GM12891 (cell line): ENCODE results near the gene TIMP3.

ENCODE experiments used
- DNase-seq: peaks from one replicate; pipeline ENCODE4 v3.0.0; 2011; ENCODE audit warnings: low spot score; ENCODE audit not compliant: insufficient read length
- FAIRE-seq: peaks from 2 replicates; lab custom pipeline; 2011; peaks lifted over from hg19 to GRCh38; lab: Jason Lieb, UNC
- PAX5 ChIP-seq: IDR thresholded peaks from 2 replicates; pipeline ENCODE4 v1.6.1; 2011; ENCODE audit warnings: low read length, moderate library complexity, mild to moderate bottlenecking; ENCODE audit not compliant: insufficient read depth, severe bottlenecking
- POLR2A ChIP-seq: IDR thresholded peaks from 2 replicates; pipeline ENCODE4 v1.6.1; 2011; ENCODE audit warnings: low read depth, low read length, control low read depth
- POLR2AphosphoS5 ChIP-seq: IDR thresholded peaks from 2 replicates; pipeline ENCODE4 v1.6.1; 2011; ENCODE audit warnings: low read depth, low read length, control low read depth
- POU2F2 ChIP-seq: IDR thresholded peaks from 2 replicates; pipeline ENCODE4 v1.6.1; 2011; ENCODE audit warnings: low read depth, mild to moderate bottlenecking, control low read depth, low read length, moderate library complexity
- SPI1 ChIP-seq: IDR thresholded peaks from 2 replicates; pipeline ENCODE4 v1.6.1; 2011; ENCODE audit warnings: low read depth, low read length, control low read depth
- TAF1 ChIP-seq: IDR thresholded peaks from 2 replicates; pipeline ENCODE4 v1.6.1; 2011; ENCODE audit warnings: low read depth, low read length, control low read depth

Gene TIMP3

DNA sequence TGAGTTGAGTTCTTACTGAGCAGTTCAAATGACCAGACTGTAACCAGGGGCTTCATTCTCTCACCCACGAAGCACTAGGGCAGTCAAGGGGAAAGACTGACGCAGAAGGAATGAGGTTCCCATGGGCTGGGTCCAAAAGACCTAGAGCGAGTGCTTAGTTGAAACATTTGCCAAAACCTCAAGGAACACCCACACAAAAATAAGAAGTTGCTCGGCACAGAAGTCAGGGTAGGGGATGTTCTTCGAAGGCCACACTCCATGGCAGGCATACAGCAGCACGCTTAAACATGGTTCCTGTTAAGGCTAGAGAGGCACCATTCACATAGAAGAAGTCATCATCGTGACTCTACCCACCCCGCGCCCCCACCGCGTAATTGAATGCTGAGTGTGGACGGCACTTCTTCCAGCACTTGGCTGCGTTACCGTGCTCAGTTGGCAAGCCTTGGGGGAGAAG is 52.9 kb downstream of the TIMP3 start:
- TF ChIP-seq POU2F2: no peak
- TF ChIP-seq PAX5: no peak
- TF ChIP-seq POLR2AphosphoS5: no peak
- TF ChIP-seq SPI1: no peak
- TF ChIP-seq POLR2A: no peak
- TF ChIP-seq TAF1: no peak
- no peak for DNase-seq
- FAIRE-seq: no peak

DNA sequence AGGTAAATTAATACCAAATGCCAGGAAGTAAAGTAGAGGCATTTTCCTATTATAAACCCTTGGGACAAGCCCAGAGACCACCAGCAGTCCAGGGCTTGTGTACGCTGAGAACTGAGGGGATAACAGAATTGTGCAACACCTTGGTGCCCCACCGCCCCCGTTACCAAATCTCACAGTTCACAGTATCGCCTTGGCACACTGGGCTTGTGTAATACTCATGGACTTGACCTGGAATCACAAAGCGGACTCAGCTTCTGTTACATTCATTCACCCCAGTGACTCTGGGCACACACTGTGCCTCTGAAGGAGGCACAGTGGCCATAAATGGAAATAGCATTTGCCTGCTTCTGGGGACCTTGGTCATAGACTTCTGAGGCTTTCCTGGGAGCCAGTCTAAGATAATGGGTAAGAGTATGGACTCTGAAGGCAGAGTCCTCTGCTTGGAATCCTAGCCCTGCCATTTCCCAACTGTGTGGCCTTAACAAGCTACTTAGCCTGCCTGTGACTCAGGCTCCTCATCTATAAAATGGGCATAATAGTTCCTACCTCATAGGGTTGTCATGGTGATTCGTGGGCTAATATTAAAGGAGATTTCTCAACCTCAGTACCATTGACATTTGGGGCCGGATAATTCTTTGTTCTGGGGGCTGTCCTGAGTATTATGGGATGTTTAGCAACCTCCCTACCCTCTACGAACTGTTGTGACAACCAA is 53.7 kb downstream of the TIMP3 start:
- DNase-seq (no peak), FAIRE-seq (no peak)
- TF ChIP-seq TAF1 (no peak), POLR2A (no peak), POU2F2 (no peak), PAX5 (no peak), SPI1 (no peak), POLR2AphosphoS5 (no peak)

DNA sequence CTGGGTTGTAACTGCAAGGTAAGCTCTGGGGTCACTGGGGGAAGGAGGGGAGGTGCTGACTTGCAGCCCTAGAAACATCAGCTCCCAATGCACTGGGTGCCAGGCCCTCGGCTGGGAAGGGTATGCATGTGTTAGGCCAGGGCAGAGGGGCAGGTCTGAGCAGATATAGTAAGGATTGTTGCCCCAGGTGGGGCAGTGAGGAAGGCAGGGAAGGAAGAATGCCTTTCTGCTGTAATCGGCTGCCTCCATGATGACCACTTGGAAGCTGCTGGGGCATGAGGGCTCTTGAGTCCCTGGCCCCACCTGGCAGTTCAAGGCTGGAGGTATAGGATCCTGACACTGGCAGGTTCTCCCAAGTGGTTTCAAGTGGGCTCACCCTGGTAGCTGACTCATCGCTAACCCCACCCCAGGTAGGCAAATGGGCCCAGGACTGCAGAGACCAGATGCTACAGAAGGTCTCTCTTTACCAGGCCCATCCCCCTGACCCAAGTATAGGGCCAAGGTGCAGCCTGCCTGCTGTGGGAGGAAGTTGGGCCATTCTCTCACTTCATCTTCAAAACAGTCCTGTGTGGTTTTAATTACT is 56.7 kb downstream of the TIMP3 start:
- FAIRE-seq: no peak
- no peak for DNase-seq
- TF ChIP-seq POLR2A (no peak), PAX5 (no peak), POU2F2 (no peak), POLR2AphosphoS5 (no peak), TAF1 (no peak)

DNA sequence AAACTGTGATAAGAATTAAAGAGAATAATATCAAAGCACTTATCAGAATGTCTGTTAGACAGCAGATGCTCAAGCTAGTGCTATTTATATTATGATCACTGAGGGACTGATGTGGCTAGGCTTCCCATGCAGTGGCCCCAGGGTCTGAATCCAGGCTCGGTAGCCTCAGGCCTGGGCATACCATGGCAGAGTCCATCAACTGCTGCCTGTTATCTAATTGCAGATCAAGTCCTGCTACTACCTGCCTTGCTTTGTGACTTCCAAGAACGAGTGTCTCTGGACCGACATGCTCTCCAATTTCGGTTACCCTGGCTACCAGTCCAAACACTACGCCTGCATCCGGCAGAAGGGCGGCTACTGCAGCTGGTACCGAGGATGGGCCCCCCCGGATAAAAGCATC is 57.5 kb downstream of the TIMP3 start:
- TF ChIP-seq TAF1 (no peak), SPI1 (no peak), POLR2A (no peak), PAX5 (no peak), POU2F2 (no peak), POLR2AphosphoS5 (no peak)
- no peak for DNase-seq
- no peak for FAIRE-seq

DNA sequence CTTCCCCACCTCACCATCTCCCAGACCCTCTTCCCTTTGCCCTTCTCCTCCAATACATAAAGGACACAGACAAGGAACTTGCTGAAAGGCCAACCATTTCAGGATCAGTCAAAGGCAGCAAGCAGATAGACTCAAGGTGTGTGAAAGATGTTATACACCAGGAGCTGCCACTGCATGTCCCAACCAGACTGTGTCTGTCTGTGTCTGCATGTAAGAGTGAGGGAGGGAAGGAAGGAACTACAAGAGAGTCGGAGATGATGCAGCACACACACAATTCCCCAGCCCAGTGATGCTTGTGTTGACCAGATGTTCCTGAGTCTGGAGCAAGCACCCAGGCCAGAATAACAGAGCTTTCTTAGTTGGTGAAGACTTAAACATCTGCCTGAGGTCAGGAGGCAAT is 58.2 kb downstream of the TIMP3 start:
- TF ChIP-seq PAX5: no peak
- no peak for FAIRE-seq

DNA sequence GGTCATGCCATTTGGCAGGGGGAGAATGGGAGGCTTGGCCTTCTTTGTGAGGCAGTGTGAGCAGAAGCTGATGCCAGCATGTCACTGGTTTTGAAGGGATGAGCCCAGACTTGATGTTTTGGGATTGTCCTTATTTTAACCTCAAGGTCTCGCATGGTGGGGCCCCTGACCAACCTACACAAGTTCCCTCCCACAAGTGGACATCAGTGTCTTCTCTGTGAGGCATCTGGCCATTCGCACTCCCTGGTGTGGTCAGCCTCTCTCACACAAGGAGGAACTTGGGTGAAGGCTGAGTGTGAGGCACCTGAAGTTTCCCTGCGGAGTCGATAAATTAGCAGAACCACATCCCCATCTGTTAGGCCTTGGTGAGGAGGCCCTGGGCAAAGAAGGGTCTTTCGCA is 59.8 kb downstream of the TIMP3 start:
- FAIRE-seq: no peak
- TF ChIP-seq POLR2AphosphoS5 (no peak), PAX5 (no peak), SPI1 (no peak), POU2F2 (no peak), POLR2A (no peak), TAF1 (no peak)
- DNase-seq: no peak

More for the DNA sequence above, 58.2 kb downstream of the TIMP3 start:
- no peak for DNase-seq

DNA sequence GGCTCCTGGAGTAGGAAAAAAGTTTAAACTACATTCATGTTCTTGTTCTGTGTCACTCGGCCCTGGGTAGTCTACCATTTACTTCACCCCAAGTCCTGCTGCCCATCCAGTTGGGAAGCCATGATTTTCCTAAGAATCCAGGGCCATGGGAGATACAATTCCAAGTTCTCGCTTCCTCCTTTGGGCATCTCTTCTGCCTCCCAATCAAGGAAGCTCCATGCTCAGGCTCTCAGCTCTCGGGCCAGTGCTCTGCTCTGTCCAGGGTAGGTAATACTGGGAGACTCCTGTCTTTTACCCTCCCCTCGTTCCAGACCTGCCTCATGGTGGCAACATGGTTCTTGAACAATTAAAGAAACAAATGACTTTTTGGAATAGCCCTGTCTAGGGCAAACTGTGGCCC is 60.6 kb downstream of the TIMP3 start:
- DNase-seq (no peak), FAIRE-seq (no peak)
- TF ChIP-seq POLR2AphosphoS5: no peak
- TF ChIP-seq PAX5: no peak
- TF ChIP-seq POLR2A: no peak
- no peak for TF ChIP-seq SPI1
- no peak for TF ChIP-seq POU2F2
- no peak for TF ChIP-seq TAF1

DNA sequence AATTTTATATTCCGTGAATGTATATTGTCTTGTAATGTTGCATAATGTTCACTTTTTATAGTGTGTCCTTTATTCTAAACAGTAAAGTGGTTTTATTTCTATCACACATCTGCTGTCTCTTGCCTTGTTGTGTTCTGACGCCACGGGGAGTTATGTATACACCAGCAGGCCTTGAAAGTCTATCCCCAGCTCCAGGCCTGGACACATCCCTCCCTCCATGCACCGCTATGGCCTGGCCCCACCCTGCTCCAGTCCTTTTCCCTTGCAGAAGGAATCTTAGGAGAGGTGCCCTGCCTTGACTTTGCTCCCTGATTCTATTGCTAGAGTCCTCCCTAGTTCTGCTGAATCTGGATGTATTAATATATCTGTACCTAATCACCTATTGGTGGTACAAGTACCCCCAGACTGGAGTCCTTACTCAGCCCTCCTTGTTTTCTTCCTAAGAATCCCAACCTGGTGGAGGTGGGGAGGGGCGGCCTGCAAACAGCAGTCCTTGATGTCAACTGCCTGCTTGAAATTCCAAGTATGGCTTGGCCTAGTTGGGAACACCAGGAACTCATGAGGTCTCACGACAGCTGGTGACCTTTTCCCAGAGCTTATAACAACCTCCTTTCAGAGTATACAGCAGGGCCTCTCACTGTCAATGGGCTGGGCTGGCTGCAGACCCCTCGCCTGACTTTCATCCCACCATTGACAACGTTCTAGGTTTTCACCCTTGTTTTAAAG is 61.6 kb downstream of the TIMP3 start:
- TF ChIP-seq POU2F2 (no peak), POLR2A (no peak), PAX5 (no peak), TAF1 (no peak), POLR2AphosphoS5 (no peak), SPI1 (no peak)

DNA sequence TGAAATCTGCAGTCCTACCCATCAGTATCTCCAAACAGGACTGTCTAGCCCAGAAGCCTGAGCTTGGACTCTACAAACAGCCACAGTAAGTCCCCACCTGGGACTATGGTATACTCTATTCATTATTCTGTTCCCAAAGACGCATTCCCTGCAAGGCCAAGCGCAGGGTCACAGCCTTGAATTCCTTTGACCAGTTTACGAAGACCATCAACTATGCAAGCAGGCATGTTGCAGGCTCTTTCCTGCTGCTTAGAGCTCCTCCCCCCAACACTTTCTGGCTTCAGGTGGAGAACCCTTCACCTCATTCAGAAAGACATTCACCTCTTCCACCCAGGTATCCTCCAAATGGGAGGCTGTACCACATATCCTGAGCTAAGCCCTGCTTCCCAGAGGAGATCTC is 62.5 kb downstream of the TIMP3 start:
- FAIRE-seq (no peak), DNase-seq (no peak)
- TF ChIP-seq POU2F2 (no peak), PAX5 (no peak), TAF1 (no peak), POLR2AphosphoS5 (no peak), SPI1 (no peak), POLR2A (no peak)

More for the DNA sequence above, 61.6 kb downstream of the TIMP3 start:
- FAIRE-seq (no peak), DNase-seq (no peak)

DNA sequence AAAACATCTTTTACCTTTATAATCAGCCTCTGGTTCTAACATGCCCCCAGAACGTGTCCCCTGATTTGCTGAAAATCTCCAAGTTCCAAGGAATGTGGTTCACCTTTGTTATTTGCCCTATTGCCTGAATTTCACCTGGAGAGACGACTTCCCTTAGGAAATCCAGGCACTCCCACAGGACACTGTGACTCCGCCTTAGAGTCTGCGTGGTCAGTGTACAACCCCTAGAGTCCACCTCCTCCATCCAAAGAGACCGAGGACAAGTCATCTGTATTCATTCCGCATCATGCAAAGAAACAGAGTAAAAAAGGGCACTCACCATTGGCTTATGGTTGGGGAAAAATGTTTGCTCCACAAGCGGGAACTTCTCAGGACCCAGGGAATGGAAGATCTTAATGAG is 63.1 kb downstream of the TIMP3 start:
- no peak for FAIRE-seq
- DNase-seq: no peak
- TF ChIP-seq POLR2AphosphoS5 (no peak), POLR2A (no peak), POU2F2 (no peak), PAX5 (no peak), TAF1 (no peak), SPI1 (no peak)
